Activated CD8-positive, alpha-beta memory T cell treated with anti-CD3 and anti-CD28 coated beads for 48 hours (primary cell): Measurements from ENCODE around the gene ZER1.
"Not testable (repeated sequence)": the region's sequence is repeated elsewhere in the genome, so short reads cannot be mapped to it uniquely, and the experiment has no call there.

Experiments
- DNase-seq, 3 experiments: peaks; one replicate each; pipeline ENCODE4 v3.0.0-alpha.2; 2020; ENCODE audit warnings: low read depth in 2 of 3, low spot score in 2 of 3

The ZER1 gene

GRCh38 chr9:128696923-128697707 is 74.6 kb downstream of the ZER1 start:
- no peak for DNase-seq

- no peak for DNase-seq
Measured at GRCh38 chr9:128694344-128694743, 77.4 kb downstream of the ZER1 start.

DNA sequence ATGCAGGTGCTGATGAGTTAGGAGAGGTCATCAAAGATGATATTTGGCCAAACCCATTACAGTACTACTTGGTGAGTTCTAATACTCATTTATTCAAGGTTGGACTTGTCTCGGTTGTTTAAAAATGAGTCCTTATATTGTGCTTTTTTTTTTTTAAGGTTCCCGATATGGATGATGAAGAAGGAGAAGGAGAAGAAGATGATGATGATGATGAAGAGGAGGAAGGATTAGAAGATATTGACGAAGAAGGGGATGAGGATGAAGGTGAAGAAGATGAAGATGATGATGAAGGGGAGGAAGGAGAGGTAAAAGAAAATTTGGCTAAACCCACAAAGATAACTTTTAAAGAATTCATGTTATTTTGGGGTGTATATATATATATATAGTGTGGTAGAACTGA is 78.0 kb downstream of the ZER1 start:
- not testable (repeated sequence) for DNase-seq

- DNase-seq: no peak
Measured at GRCh38 chr9:128690684-128691034, 81.1 kb downstream of the ZER1 start.

DNA sequence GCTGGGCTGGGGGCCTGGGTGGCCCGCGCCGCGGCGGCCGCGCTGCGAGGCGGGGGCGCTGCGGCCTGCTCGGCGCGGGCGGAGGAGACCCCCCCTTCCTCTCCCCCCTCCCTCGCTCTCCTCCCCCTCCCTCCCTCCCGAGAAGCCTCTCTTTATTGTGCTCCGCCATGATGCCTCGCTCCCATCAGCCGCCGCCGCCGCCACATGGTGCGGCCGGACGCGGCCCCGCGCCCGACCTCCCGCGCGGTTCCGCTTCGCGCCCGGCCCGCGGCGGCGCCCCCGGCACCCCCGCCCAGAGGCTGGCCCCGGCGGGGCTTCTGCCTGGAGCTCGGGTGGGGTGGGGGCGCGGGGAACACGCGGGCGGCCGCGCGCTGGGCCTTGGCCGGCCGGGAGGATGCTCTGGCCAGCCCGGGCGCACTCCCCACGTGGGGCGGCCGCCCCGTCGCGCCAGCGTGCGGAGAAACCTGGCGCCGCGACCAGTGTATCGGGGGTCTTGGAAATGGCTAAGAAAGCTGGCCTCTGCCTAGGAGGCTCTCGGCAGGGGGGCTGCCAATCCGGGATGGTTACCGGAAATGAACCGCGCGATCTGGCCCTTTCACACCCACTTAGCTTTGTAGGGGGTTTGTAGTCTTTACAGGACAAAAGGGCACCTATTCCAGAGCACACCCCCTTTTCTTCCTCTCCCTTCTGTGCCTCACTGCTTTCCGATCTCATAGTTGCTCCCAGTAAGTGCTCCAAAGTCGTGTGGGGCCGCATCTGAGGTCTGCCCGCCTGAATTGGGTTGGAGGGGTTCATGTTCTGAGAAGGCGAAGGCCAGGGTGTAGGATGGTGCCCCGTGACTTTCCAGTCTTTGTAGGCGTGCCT is 81.7 kb downstream of the ZER1 start:
- DNase-seq: no peak

GRCh38 chr9:128689293-128689774 is 82.4 kb downstream of the ZER1 start:
- no peak for DNase-seq

DNA sequence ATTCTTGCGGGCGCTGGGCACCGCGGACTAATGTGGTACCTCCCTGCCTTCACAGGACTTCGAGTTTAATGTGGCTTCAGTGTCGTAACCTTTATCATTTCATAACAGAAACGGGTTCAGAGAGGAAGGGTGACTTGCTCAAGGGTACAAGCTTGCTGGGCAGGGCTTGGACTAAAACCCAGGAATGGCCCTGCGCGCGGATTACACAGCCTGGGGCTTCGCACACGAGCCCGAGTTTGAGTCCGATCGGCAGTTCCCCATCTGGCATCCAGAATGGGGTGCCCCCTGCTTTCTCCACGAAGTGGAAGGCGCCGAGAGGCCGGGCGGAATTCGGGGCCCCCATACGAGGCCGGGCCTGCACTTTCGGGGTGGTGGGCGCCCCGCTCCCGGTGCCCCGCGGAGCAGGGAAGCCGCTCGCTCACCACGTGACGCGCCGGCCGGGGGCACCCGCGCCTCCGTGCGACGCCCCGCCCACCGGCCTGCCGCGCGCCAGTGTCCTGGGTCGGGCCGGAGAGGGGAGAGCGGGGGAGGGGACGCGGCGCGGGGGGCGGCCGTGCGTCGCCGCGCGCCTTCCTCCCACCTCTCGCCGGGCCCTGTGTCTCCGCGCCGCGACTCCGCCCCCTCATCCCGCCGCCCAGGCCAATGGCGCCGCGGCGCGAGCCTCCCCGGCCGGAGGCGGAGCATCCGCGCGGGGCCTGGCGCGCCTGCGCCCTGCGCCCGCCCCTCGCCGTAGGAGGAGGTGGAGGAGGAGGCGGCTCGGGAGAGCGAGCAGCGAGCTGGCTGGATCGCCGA is 83.0 kb downstream of the ZER1 start, which contains the start of gene SET:
Gene SET (plus strand): TSS at position 722 of the 792 bp plus-strand sequence. CDS start 361 bp downstream, outside the sequence.
- DNase-seq: peak; percentile 80 to 94 (median 85)

DNA sequence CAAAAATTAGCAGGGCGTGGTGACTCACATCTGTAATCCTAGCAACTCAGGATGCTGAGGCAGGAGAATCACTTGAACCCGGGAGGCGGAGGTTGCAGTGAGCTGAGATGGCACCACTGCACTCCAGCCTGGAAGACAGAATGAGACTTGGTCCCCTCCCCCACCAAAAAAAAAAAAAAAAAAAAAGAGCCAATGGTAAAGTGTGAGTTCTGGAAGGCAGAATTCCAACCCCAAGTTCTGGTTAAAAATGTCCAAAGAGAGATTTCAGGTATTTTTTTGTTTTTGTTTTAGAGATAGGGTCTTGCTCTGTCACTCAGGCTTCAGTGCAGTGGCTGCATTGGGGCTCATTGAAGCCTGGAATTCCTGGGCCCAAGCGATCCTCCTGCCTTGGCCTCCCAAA is 84.3 kb downstream of the ZER1 start:
- DNase-seq: no peak

DNA sequence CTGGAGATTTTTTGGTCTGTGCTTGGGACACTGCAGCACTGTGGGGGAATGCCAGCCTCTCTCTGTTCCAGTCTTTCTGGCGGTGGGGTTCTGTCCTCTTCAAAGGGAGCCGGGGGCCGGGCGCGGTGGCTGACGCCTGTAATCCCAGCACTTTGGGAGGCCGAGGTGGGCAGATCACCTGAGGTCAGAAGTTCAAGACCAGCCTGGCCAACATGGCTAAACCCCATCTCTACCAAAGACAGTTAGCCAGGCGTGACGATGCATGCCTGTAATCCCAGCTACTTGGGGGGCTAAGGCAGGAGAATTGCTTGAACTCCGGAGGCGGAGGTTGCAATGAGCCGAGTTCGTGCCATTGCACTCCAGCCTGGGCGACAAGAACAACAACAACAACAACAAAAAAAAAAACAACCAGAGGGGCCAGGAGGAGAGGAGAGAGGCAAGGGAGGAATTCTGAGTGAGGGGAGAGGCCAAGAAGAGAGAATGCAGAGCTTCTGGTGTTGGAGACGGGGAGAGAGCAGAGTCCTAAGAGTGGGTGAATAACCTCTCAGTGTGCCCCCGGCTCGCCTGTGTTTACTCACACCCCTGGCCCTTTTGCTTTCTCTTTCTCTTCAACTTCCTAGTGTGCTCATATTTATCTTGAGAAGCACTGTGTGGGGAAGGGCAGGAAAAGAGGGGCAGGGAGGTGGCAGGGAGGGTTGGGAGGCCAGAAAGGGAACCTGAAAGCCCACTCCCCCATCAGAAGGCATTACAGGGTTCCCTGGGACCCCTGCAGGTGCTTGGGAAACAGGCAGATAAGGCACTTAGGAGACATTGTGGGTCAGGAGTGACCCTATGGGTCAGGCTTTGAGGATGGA is 85.9 kb downstream of the ZER1 start:
- DNase-seq: no peak

- peak in 2 of 3 experiments; percentile 50 to 55 for DNase-seq
Measured at GRCh38 chr9:128684325-128685199, 87.2 kb downstream of the ZER1 start.

GRCh38 chr9:128684065-128684324 is 87.7 kb downstream of the ZER1 start:
- DNase-seq: no peak

DNA sequence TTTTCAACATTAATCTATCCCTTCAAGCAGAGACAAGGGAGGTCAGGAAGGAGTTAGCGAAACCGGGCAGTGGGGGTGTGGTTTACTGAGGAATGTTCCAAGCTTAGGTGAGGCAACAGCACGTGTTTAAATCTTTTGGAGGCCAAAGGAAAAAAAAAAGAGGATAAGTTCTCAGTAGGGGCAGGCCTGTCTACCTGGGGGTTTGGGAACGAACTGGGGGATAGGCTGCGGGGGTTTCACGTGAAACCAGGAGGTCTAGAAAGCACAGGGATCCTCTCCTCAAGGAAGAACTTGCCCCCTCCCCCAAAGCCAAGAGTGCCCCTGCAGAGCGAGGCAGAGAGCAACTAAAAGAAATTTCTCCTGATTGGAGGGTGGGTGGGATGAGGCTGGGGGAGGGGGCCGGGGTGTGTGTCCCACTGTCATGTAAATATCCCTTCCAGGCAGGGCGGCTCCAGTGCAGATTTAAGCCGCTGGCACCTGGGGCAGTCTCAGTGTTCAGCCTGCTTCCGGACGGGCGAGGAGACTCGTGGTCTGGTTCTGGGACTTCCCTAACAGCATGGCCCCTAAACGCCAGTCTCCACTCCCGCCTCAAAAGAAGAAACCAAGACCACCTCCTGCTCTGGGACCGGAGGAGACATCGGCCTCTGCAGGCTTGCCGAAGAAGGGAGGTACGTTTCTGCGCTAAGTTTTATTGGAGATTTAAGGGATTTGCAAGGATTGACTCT is 88.2 kb downstream of the ZER1 start:
- no peak for DNase-seq
